Neuron (in vitro differentiated cells): ENCODE results near the gene IGSF22.
A peak's percentile ranks its signal among the peaks of the same experiment; 100 is the strongest.

ENCODE experiments used
- H2AFZ ChIP-seq: one replicate; pipeline ENCODE4 v1.6.1; 2013; ENCODE audit warnings: low read depth, mild to moderate bottlenecking, inconsistent platforms, low read length, moderate library complexity
- H3K27me3 ChIP-seq: one replicate; pipeline ENCODE4 v1.6.1; 2013; ENCODE audit warnings: low read length; ENCODE audit not compliant: insufficient read depth
- H3K36me3 ChIP-seq: one replicate; pipeline ENCODE4 v1.6.1; 2013; ENCODE audit warnings: low read length; ENCODE audit not compliant: insufficient read depth
- H3K4me1 ChIP-seq: one replicate; pipeline ENCODE4 v1.6.1; 2013; ENCODE audit warnings: low read length; ENCODE audit not compliant: insufficient read depth
- H3K4me3 ChIP-seq: 2 replicates; pipeline ENCODE4 v1.5.1; 2013; ENCODE audit warnings: mild to moderate bottlenecking, low read length, moderate library complexity
- H3K9me3 ChIP-seq: one replicate; pipeline ENCODE4 v1.6.1; 2013; ENCODE audit warnings: low read length

The IGSF22 gene

DNA sequence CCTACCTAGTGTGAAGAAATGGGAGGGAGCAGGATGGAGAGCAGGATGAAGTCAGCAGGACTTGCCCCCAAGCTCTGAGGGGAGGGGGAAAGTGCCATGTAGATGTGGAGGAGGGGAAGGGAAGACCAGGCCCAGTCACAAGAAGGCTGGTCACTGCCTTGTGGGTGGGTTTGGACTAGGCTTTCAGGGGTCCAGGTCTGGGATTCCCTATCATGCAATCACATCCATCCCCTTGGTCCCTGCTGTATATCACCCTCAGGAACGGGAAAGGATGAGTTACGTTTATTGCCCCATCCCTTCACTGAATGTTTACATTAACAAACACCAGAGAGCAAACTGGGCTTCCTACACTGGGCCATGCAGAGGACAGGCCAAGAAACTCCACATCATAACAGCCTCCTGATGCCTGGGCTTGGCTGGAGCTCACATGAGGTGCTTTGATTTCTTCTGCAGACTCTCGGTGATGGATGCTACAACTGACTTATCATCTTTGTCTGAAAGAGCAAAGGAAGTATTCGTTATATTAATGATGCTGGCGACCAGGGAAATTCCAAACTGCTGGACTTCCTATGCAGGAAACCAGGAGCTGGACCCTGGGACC lies 21.8 kb downstream of the IGSF22 start:
- no peak overlapping the region for H3K4me3 ChIP-seq
- H3K27me3 ChIP-seq, result peaks cover 23% of the 10 kb centered on the region
- no peaks in the 10 kb centered on the region for H3K9me3 ChIP-seq
- H2AFZ ChIP-seq, result no peak overlapping the region
- H3K4me1 ChIP-seq, result peaks cover 16% of the 10 kb centered on the region
- H3K36me3 ChIP-seq, result peaks cover 6% of the 10 kb centered on the region

DNA sequence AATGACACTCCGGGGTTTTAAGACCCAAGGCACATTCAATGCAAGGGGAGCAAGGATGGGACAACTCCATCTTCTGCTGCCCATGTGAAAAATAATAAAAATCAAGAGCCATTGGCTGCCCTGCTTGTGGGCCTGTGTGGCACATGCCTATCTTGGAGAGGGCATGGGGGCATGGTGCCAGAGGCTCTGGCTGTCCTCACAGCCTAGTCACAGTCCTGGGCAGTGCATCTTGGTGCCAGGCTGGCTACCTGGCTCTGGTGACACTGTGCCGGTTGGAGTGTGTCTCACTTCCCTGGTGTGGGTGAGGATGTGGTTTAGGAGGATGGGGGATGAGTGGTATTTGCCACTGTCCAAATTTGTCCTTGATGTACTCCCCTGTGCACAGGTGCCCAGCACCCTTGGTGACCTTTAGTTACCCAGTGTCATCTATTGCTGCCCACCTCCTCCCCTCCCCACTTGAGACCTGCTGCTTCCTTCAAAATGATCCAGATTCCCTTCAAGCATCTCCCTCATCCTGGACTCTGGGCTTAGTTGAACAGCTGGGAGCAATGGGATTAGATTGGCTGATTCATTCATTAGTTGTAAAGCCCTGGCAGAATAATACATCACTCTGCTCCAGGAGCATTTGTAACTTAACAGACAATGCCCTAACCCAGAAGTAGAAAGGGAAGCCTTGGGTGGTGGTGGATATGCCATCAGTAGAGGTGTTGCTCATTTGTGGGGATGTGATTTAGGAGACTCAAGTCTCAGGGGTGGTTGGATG lies 22.8 kb downstream of the IGSF22 start:
- H3K4me1 ChIP-seq, result peaks cover 18% of the 10 kb centered on the region
- peaks cover 6% of the 10 kb centered on the region for H3K36me3 ChIP-seq
- H3K9me3 ChIP-seq, result no peaks in the 10 kb centered on the region
- H3K27me3 ChIP-seq, result peaks cover 14% of the 10 kb centered on the region
- no peak overlapping the region for H3K4me3 ChIP-seq
- no peak overlapping the region for H2AFZ ChIP-seq

DNA sequence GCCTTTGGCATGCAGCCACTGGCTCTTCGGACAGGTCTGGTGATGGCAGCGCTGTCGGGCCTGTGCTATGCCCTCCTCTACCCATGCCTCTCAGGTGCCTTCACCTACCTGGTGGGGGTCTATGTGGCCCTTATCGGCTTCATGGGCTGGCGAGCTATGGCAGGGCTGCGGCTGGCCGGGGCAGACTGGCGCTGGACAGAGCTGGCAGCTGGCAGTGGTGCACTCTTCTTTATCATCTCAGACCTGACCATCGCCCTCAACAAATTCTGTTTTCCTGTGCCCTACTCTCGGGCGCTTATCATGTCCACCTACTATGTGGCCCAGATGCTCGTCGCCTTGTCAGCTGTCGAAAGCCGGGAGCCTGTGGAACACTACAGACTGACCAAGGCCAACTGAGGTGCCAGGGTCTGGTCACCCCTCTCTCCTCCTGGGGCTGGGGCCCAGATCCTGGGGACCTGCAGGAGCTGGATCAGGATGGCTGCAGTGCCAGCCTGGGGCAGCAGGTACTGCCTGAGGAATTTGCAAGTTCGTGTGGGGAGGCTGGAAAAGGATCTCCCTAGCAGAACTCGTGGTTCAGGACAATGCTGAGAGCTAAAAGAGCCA lies 24.3 kb downstream of the IGSF22 start:
- peaks cover 22% of the 10 kb centered on the region for H3K4me1 ChIP-seq
- no peak overlapping the region for H2AFZ ChIP-seq
- H3K4me3 ChIP-seq, result no peak overlapping the region
- no peaks in the 10 kb centered on the region for H3K9me3 ChIP-seq
- peaks cover 6% of the 10 kb centered on the region for H3K36me3 ChIP-seq
- peaks cover 3% of the 10 kb centered on the region for H3K27me3 ChIP-seq

DNA sequence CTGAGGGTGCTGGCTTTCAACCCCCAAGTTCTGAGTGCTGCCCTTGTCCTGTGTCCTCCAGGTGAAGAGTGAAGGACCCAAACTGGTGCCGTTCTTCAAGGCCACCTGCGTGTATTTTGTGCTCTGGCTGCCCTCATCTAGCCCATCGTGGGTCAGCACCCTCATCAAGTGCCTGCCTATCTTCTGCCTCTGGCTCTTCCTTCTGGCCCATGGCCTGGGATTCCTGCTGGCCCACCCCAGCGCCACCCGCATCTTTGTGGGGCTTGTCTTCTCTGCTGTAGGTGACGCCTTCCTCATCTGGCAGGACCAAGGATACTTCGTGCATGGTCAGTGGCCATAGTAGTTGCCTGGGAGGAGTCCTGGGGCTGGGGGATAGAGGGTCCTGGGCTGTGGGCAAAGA lies 25.1 kb downstream of the IGSF22 start:
- no peak overlapping the region for H2AFZ ChIP-seq
- peaks cover 6% of the 10 kb centered on the region for H3K36me3 ChIP-seq
- H3K27me3 ChIP-seq, result no peaks in the 10 kb centered on the region
- peaks cover 22% of the 10 kb centered on the region for H3K4me1 ChIP-seq
- no peaks in the 10 kb centered on the region for H3K9me3 ChIP-seq
- H3K4me3 ChIP-seq, result no peak overlapping the region

DNA sequence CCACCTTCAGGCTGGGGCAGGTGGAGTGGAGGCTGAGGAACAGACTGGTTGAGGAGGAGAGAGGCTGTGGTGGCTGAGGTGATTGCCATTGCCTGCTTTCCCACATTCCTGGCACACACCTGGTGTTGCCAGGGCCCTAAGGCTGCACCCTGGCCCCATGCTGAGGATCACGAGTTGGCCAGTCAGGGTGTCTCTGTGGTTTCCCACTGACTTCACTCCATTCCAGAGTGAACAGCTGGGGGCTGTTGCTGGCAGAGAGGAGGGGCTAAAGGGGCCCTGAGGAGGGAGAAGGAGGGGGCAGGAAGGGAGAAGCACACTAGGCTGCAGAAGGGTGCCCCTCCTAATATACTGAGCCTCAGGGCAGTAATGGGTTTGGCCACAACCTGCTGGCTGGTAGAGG lies 25.6 kb downstream of the IGSF22 start:
- H3K9me3 ChIP-seq, result no peaks in the 10 kb centered on the region
- H3K4me3 ChIP-seq, result no peak overlapping the region
- no peak overlapping the region for H2AFZ ChIP-seq
- H3K4me1 ChIP-seq, result peaks cover 22% of the 10 kb centered on the region
- H3K36me3 ChIP-seq, result peaks cover 6% of the 10 kb centered on the region
- H3K27me3 ChIP-seq, result no peaks in the 10 kb centered on the region

DNA sequence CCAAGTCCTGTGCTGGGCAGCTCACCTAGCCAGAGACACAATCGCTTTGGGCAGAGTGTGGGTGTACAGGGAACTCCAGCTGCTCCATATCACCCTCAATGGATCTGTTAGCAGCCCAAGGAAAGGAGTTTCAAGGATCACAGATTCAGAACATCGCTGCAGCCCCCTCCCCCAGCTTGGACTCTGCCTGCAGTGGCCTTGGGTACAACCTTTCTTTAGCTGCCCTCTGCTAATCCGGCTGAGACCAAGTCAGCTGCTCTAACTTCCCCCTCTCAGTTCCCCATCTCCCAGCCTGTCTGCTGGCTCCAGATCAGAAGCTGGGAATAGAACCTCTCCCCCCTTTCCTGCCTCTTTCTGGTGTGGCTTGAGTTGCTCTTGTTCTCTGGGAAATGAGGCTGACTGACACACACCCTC lies 26.1 kb downstream of the IGSF22 start:
- Histone ChIP-seq H3K9me3 (no peaks in the 10 kb centered on the region), H3K4me1 (peaks cover 19% of the 10 kb centered on the region), H3K4me3 (peak overlapping the region; percentile 51), H3K36me3 (peaks cover 6% of the 10 kb centered on the region), H3K27me3 (no peaks in the 10 kb centered on the region), H2AFZ (no peak overlapping the region)

GRCh38 chr11:18699269-18699596 lies 26.8 kb downstream of the IGSF22 start:
- peak overlapping the region; percentile 51 for H3K4me3 ChIP-seq
- H3K4me1 ChIP-seq, result peaks cover 15% of the 10 kb centered on the region
- no peaks in the 10 kb centered on the region for H3K27me3 ChIP-seq

GRCh38 chr11:18698341-18699268 lies 27.4 kb downstream of the IGSF22 start, which contains the start of gene TMEM86A:
Gene TMEM86A (plus strand): TSS chr11:18698779. CDS start chr11:18698887, 108 bp downstream.
- Histone ChIP-seq H3K36me3 (peaks cover 6% of the 10 kb centered on the region), H3K4me3 (peak within 1 kb of the TSS; percentile 51), H3K27me3 (no peaks in the 10 kb centered on the region), H3K9me3 (no peaks in the 10 kb centered on the region), H3K4me1 (peaks cover 15% of the 10 kb centered on the region), H2AFZ (peak within 1 kb of the TSS; percentile 69)

More at GRCh38 chr11:18699269-18699596, 26.8 kb downstream of the IGSF22 start:
- Histone ChIP-seq H3K9me3 (no peaks in the 10 kb centered on the region), H2AFZ (peak overlapping the region; percentile 69), H3K36me3 (peaks cover 6% of the 10 kb centered on the region)

- Histone ChIP-seq H3K36me3 (peaks cover 6% of the 10 kb centered on the region), H3K4me1 (peaks cover 15% of the 10 kb centered on the region), H2AFZ (no peak overlapping the region)
Observed at GRCh38 chr11:18697576-18697975, 28.4 kb downstream of the IGSF22 start.

GRCh38 chr11:18696638-18697225 lies 29.3 kb downstream of the IGSF22 start:
- Histone ChIP-seq H2AFZ (no peak overlapping the region), H3K36me3 (peaks cover 3% of the 10 kb centered on the region), H3K27me3 (no peaks in the 10 kb centered on the region), H3K9me3 (no peaks in the 10 kb centered on the region), H3K4me1 (peaks cover 17% of the 10 kb centered on the region), H3K4me3 (no peak overlapping the region)

More at GRCh38 chr11:18697576-18697975, 28.4 kb downstream of the IGSF22 start:
- Histone ChIP-seq H3K4me3 (no peak overlapping the region), H3K9me3 (no peaks in the 10 kb centered on the region), H3K27me3 (no peaks in the 10 kb centered on the region)

GRCh38 chr11:18692941-18693760 lies 32.8 kb downstream of the IGSF22 start:
- Histone ChIP-seq H3K4me3 (no peak overlapping the region), H3K4me1 (peaks cover 14% of the 10 kb centered on the region), H3K27me3 (no peaks in the 10 kb centered on the region)

More at GRCh38 chr11:18692941-18693760, 32.8 kb downstream of the IGSF22 start:
- Histone ChIP-seq H3K36me3 (no peaks in the 10 kb centered on the region), H3K9me3 (no peaks in the 10 kb centered on the region), H2AFZ (no peak overlapping the region)
